HCT116 (cell line): ENCODE data around the gene PIM3. TPM values are rescaled to one million over a fixed set of nuclear protein-coding genes. Genes with fewer than 3 reads are reported as not detected.
A peak's percentile ranks its signal among the peaks of the same experiment; 100 is the strongest.

ENCODE experiments used
- ATAC-seq: fragments of 200-7000 bp; cut with Tn5 transposase; 2 replicates; pipeline ENCODE4 v1.9.1; 2020; ENCODE audit warnings: mild to moderate bottlenecking, moderate library complexity
- Bru-seq: library from RNA; stranded (reverse); fragments of 400-500 nt; gene quantifications from one replicate; lab custom pipeline; 2021; lab: Mats Ljungman, UMichigan
- BruChase-seq, 2 experiments: library from RNA; stranded (reverse); fragments of 400-500 nt; gene quantifications; one replicate each; lab custom pipeline; 2021; lab: Mats Ljungman, UMichigan
- BruUV-seq: library from RNA; stranded (reverse); fragments of 400-500 nt; replicated peaks from 2 replicates; lab custom pipeline; 2021; lab: Mats Ljungman, UMichigan
- CTCF ChIA-PET: fragments of 300-600 bp; sonication (Branson Sonifier 250); formaldehyde crosslinking; loops from one replicate; lab custom pipeline; 2021; ENCODE audit warnings: antibody characterized with exemption; lab: Charles Lee
- POLR2A ChIA-PET: fragments of 300-600, 350-600 bp; sonication (Branson Sonifier 250); formaldehyde crosslinking; loops from one replicate; lab custom pipeline; 2021; ENCODE audit warnings: antibody characterized with exemption; lab: Charles Lee
- RAD21 ChIA-PET, 2 experiments: fragments of 300-600 bp; sonication (Branson Sonifier 250); formaldehyde crosslinking; loops; one replicate each; lab custom pipeline; 2023; ENCODE audit warnings: low total read pairs in 2 of 2; ENCODE audit not compliant: uncharacterized antibody in 2 of 2, unreplicated experiment in 2 of 2, low non-redundant PET in 1 of 2; lab: Charles Lee
- DNase-seq: peaks from one replicate; pipeline ENCODE4 v3.0.0-alpha.2; 2010; ENCODE audit warnings: low read depth, low spot score
- H2AFZ ChIP-seq: fragments of 200-600 bp; shearing (Covaris generic), sonication (generic); 2 replicates; pipeline ENCODE4 v1.6.1; 2017; ENCODE audit warnings: low read depth, mixed run types, mixed read lengths, antibody characterized with exemption, low read length; ENCODE audit not compliant: poor library complexity, severe bottlenecking
- H3K27ac ChIP-seq: 2 replicates; pipeline ENCODE4 v1.5.1; 2012; ENCODE audit warnings: low read depth, low read length
- H3K27me3 ChIP-seq: fragments of 200-600 bp; sonication (generic); 2 replicates; pipeline ENCODE4 v1.6.1; 2016; ENCODE audit warnings: mixed run types, low read length, mixed read lengths; ENCODE audit not compliant: insufficient read depth
- H3K36me3 ChIP-seq, 2 experiments: fragments of 200-500 bp in 1 of 2; fragments of 200-600 bp in 1 of 2; sonication (Bioruptor generic) in 1 of 2; sonication (generic) in 1 of 2; 2 replicates each; pipeline versions ENCODE4 v1.5.1 to v1.6.1; 2014 to 2016; ENCODE audit warnings: low read length in 2 of 2, inconsistent platforms in 1 of 2, mixed read lengths in 1 of 2, mixed run types in 1 of 2; ENCODE audit not compliant: insufficient read depth in 2 of 2, control insufficient read depth in 1 of 2
- H3K4me1 ChIP-seq, 2 experiments: fragments of 200-600 bp in 1 of 2; sonication (generic) in 1 of 2; 2 replicates each; pipeline versions ENCODE4 v1.5.1 to v1.6.1; 2012 to 2017; ENCODE audit warnings: low read length in 2 of 2, inconsistent platforms in 1 of 2, mild to moderate bottlenecking in 1 of 2, mixed read lengths in 1 of 2, mixed run types in 1 of 2, moderate library complexity in 1 of 2; ENCODE audit not compliant: insufficient read depth in 2 of 2, control insufficient read depth in 1 of 2
- H3K4me2 ChIP-seq: fragments of 200-600 bp; sonication (generic); 2 replicates; pipeline ENCODE4 v1.6.1; 2017; ENCODE audit warnings: mixed run types, low read length, mixed read lengths
- H3K4me3 ChIP-seq, 2 experiments: fragments of 200-600 bp in 1 of 2; sonication (generic) in 1 of 2; replicated peaks in 1 of 2; 2 replicates each; pipeline ENCODE4 v1.5.1; 2011 to 2016; ENCODE audit warnings: low read length in 2 of 2, control low read depth in 1 of 2, low read depth in 1 of 2, mild to moderate bottlenecking in 1 of 2, mixed read lengths in 1 of 2, mixed run types in 1 of 2
- H3K79me2 ChIP-seq: fragments of 200-600 bp; sonication (generic); 2 replicates; pipeline ENCODE4 v1.6.1; 2017; ENCODE audit warnings: mild to moderate bottlenecking, mixed run types, low read length, moderate library complexity, mixed read lengths; ENCODE audit not compliant: insufficient read depth
- H3K9ac ChIP-seq: fragments of 200-600 bp; sonication (generic); 2 replicates; pipeline ENCODE4 v1.6.1; 2016; ENCODE audit warnings: low read length, mixed read lengths
- H3K9me2 ChIP-seq: fragments of 200-600 bp; sonication (generic), shearing (Covaris generic); 2 replicates; pipeline ENCODE4 v1.6.1; 2017; ENCODE audit warnings: mixed run types, mild to moderate bottlenecking, moderate library complexity; ENCODE audit not compliant: insufficient read depth
- H3K9me3 ChIP-seq, 2 experiments: fragments of 200-500 bp in 1 of 2; fragments of 200-600 bp in 1 of 2; sonication (Bioruptor generic) in 1 of 2; sonication (generic) in 1 of 2; 2 replicates each; pipeline ENCODE4 v1.6.1; 2014 to 2017; ENCODE audit warnings: low read length in 2 of 2, mixed read lengths in 2 of 2, inconsistent platforms in 1 of 2, low read depth in 1 of 2, mild to moderate bottlenecking in 1 of 2, mixed run types in 1 of 2, moderate library complexity in 1 of 2; ENCODE audit not compliant: control insufficient read depth in 1 of 2, insufficient read depth in 1 of 2
- H4K20me1 ChIP-seq: fragments of 200-600 bp; sonication (generic), shearing (Covaris generic); 2 replicates; pipeline ENCODE4 v1.6.1; 2017; ENCODE audit warnings: mixed run types, mild to moderate bottlenecking, moderate library complexity; ENCODE audit not compliant: insufficient read depth
- ATF3 ChIP-seq: IDR thresholded peaks from 2 replicates; pipeline ENCODE4 v1.6.1; 2012
- CBX3 ChIP-seq: IDR thresholded peaks from 2 replicates; pipeline ENCODE4 v1.6.1; 2012; ENCODE audit warnings: low read depth
- CTCF ChIP-seq, 3 experiments: fragments of 200-600 bp in 1 of 3; sonication (generic) in 1 of 3; IDR thresholded peaks in 2 of 3; conservative IDR thresholded peaks in 1 of 3; 2 replicates each; pipeline ENCODE4 v1.5.1; 2012 to 2017; ENCODE audit warnings: low read depth in 2 of 3, low read length in 2 of 3, antibody characterized with exemption in 1 of 3, borderline replicate concordance in 1 of 3, control low read depth in 1 of 3, mild to moderate bottlenecking in 1 of 3, mixed read lengths in 1 of 3, mixed run types in 1 of 3, moderate library complexity in 1 of 3; ENCODE audit not compliant: insufficient read depth in 1 of 3
- EGR1 ChIP-seq: IDR thresholded peaks from 2 replicates; pipeline ENCODE4 v1.6.1; 2012; ENCODE audit warnings: low read depth
- ELF1 ChIP-seq: IDR thresholded peaks from 2 replicates; pipeline ENCODE4 v1.6.1; 2012; ENCODE audit warnings: low read depth, borderline replicate concordance
- EZH2phosphoT487 ChIP-seq: fragments of 200-600 bp; IDR thresholded peaks from 2 replicates; pipeline ENCODE4 v1.6.1; 2018; ENCODE audit warnings: antibody characterized with exemption, borderline replicate concordance
- FOSL1 ChIP-seq: IDR thresholded peaks from 2 replicates; pipeline ENCODE4 v1.6.1; 2012; ENCODE audit warnings: low read depth
- JUND ChIP-seq: IDR thresholded peaks from 2 replicates; pipeline ENCODE4 v1.6.1; 2012
- MAX ChIP-seq: IDR thresholded peaks from 2 replicates; pipeline ENCODE4 v1.6.1; 2012
- POLR2A ChIP-seq: IDR thresholded peaks from 2 replicates; pipeline ENCODE4 v1.7.0; 2011; ENCODE audit warnings: borderline replicate concordance; ENCODE audit not compliant: insufficient read depth, insufficient read length; ENCODE audit errors: extremely low read depth
- POLR2AphosphoS5 ChIP-seq: IDR thresholded peaks from 2 replicates; pipeline ENCODE4 v1.6.1; 2011; ENCODE audit warnings: mild to moderate bottlenecking, low read depth, low read length, moderate library complexity
- RAD21 ChIP-seq: IDR thresholded peaks from 2 replicates; pipeline ENCODE4 v1.6.1; 2012; ENCODE audit warnings: low read depth, mild to moderate bottlenecking
- SIN3A ChIP-seq: IDR thresholded peaks from 2 replicates; pipeline ENCODE4 v1.6.1; 2012; ENCODE audit warnings: low read depth
- SP1 ChIP-seq: IDR thresholded peaks from 2 replicates; pipeline ENCODE4 v1.6.1; 2012; ENCODE audit warnings: low read depth
- SRF ChIP-seq: IDR thresholded peaks from 2 replicates; pipeline ENCODE4 v1.6.1; 2012; ENCODE audit warnings: low read depth
- TCF7L2 ChIP-seq: IDR thresholded peaks from 2 replicates; pipeline ENCODE4 v1.7.0; 2011; ENCODE audit warnings: borderline replicate concordance, inconsistent platforms; ENCODE audit not compliant: insufficient read depth, insufficient read length; ENCODE audit errors: extremely low read depth
- YY1 ChIP-seq: IDR thresholded peaks from 2 replicates; pipeline ENCODE4 v1.6.1; 2011; ENCODE audit warnings: low read length, low read depth, moderate library complexity, mild to moderate bottlenecking; ENCODE audit not compliant: insufficient replicate concordance; ENCODE audit errors: extremely low read depth
- ZFX ChIP-seq: fragments of 450-650 bp; IDR thresholded peaks from 2 replicates; pipeline ENCODE4 v1.6.1; 2017
- ZNF274 ChIP-seq: fragments of 200-500 bp; sonication (Bioruptor generic); IDR thresholded peaks from 2 replicates; pipeline ENCODE4 v1.6.1; 2014; ENCODE audit warnings: mild to moderate bottlenecking, low read depth, low read length, inconsistent platforms
- intact Hi-C: fragments of 100-400 bp; cut with micrococcal nuclease; formaldehyde crosslinking; loops from 2 replicates; pipeline ENCODE4 v1.10.0; 2022
- long read RNA-seq: library from polyadenylated mRNA; unstranded; transcript quantifications from one replicate; pipeline ENCODE4 v2.0.0, GENCODE V29; 2021; ENCODE audit not compliant: unreplicated experiment
- polyA plus RNA-seq: library from polyadenylated mRNA; unstranded; fragments of >200 nt; gene quantifications from 2 replicates; pipeline ENCODE4 v1.2.1, GENCODE V29; 2012; ENCODE audit warnings: missing spikeins
- total RNA-seq: library from RNA; stranded (reverse); gene quantifications from one replicate; pipeline ENCODE4 v1.2.1, GENCODE V29; 2021; ENCODE audit not compliant: unreplicated experiment
- TF ChIP-seq, protein P1 (sequence below): IDR thresholded peaks from 2 replicates; pipeline ENCODE4 v1.6.1; 2012; ENCODE audit warnings: low read depth

The PIM3 gene
- total RNA-seq (116 TPM), Bru-seq, nascent RNA (percentile 83 among the genes with signal in this experiment), BruChase-seq, experiment 1, labeled RNA remaining after a 6-hour chase (percentile 88 among the genes with signal in this experiment), BruChase-seq, experiment 2, labeled RNA remaining after a 2-hour chase (percentile 98 among the genes with signal in this experiment)
- 84.5 and 97.2 TPM in 2 replicates for polyA plus RNA-seq
- long read RNA-seq, transcript PIM3-201 (6 exons, 2,369 nt) = major isoform, 773 of 940 reads
- long read RNA-seq, partial matches to known transcripts = 123 of 940 reads
- long read RNA-seq, other reads (novel, unspliced or antisense) = 44 of 940 reads

DNA sequence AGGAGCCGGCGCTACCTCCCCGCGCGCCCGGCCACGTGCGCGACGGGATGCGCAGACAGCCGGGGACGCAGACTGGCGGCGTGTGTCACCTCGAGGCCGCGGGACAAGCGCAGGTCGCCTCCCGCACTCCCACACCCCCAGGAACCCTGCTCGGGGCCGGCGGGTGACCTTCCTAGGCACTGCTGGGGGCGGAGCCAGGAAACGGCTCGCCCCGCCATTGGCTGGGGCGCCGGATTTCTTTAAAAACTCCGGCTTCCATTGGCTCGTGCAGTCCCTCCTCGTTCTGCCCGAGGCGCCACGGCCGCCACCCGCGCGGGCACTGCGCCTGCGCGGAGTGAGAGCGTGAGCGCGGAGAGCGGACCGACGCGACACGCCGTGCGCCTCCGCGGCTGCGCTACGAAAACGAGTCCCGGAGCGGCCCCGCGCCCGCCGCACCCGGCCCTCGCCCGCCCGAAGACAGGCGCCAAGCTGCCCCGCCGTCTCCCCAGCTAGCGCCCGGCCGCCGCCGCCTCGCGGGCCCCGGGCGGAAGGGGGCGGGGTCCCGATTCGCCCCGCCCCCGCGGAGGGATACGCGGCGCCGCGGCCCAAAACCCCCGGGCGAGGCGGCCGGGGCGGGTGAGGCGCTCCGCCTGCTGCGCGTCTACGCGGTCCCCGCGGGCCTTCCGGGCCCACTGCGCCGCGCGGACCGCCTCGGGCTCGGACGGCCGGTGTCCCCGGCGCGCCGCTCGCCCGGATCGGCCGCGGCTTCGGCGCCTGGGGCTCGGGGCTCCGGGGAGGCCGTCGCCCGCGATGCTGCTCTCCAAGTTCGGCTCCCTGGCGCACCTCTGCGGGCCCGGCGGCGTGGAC lies at the start of gene PIM3:
TSS of gene PIM3 (plus strand) at position 614 of the 846 bp plus-strand sequence. CDS start at position 790, 176 bp downstream.
- Histone ChIP-seq H3K4me2 (peak within 1 kb of the TSS; percentile 100), H3K27me3 (no peaks in the 10 kb centered on the region), H3K4me3 (peak within 1 kb of the TSS; percentile 82 to 95), H3K27ac (peak within 1 kb of the TSS; percentile 95), H3K36me3 (peaks cover 18 to 34% of the 10 kb centered on the region in 2 experiments; a peak in 3 of 4 replicates), H3K4me1 (peaks cover 25 to 49% of the 10 kb centered on the region in 2 experiments), H3K9me3 (no peaks in the 10 kb centered on the region), H3K9ac (peak within 1 kb of the TSS; percentile 94), H2AFZ (no peak within 1 kb of the TSS), H4K20me1 (peaks cover 16% of the 10 kb centered on the region; the same call in 1 of the 2 replicates), H3K79me2 (peaks cover 45% of the 10 kb centered on the region), H3K9me2 (no peaks in the 10 kb centered on the region)
- intact Hi-C loops = no loop called here
- ATAC-seq (peak; percentile 86), DNase-seq (peak; percentile 93)
- no TSS peak for BruUV-seq
- CTCF ChIA-PET = interaction anchor here (1.4 kb wide), 1 partner anchor 27 kb away, joined by 3 read pairs; no protein-coding TSS in a partner anchor
- POLR2A ChIA-PET = interaction anchor here (0.8 to 1.5 kb wide), 3 partner anchors 9 to 24 kb away, joined by 3 read pairs; no protein-coding TSS in a partner anchor
- RAD21 ChIA-PET = no interaction called here
- TF ChIP-seq RAD21 (no peak), EGR1 (no peak), JUND (no peak), EZH2phosphoT487 (no peak), FOSL1 (no peak), POLR2AphosphoS5 (peak; percentile 90), CTCF (IDR thresholded peaks at IDR 0.05 in 2 of 3, conservative IDR thresholded peaks at IDR 0.05 in 1 of 3; ENCODE audit: borderline replicate concordance in 1 of 3, insufficient read depth in 1 of 3, low read depth in 2 of 3, low read length in 2 of 3) (no peak), YY1 (peak; percentile 53), ELF1 (no peak), CBX3 (no peak), TCF7L2 (peak; percentile 43), POLR2A (peak; percentile 96), ZNF274 (no peak), MAX (peak; percentile 92; the same call in 1 of the 2 replicates), ATF3 (no peak), SRF (no peak), SP1 (peak; percentile 29; the same call in 1 of the 2 replicates), ZFX (peak; percentile 83), SIN3A (no peak)
- TF ChIP-seq, protein P1, sequence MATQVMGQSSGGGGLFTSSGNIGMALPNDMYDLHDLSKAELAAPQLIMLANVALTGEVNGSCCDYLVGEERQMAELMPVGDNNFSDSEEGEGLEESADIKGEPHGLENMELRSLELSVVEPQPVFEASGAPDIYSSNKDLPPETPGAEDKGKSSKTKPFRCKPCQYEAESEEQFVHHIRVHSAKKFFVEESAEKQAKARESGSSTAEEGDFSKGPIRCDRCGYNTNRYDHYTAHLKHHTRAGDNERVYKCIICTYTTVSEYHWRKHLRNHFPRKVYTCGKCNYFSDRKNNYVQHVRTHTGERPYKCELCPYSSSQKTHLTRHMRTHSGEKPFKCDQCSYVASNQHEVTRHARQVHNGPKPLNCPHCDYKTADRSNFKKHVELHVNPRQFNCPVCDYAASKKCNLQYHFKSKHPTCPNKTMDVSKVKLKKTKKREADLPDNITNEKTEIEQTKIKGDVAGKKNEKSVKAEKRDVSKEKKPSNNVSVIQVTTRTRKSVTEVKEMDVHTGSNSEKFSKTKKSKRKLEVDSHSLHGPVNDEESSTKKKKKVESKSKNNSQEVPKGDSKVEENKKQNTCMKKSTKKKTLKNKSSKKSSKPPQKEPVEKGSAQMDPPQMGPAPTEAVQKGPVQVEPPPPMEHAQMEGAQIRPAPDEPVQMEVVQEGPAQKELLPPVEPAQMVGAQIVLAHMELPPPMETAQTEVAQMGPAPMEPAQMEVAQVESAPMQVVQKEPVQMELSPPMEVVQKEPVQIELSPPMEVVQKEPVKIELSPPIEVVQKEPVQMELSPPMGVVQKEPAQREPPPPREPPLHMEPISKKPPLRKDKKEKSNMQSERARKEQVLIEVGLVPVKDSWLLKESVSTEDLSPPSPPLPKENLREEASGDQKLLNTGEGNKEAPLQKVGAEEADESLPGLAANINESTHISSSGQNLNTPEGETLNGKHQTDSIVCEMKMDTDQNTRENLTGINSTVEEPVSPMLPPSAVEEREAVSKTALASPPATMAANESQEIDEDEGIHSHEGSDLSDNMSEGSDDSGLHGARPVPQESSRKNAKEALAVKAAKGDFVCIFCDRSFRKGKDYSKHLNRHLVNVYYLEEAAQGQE = no peak
